Panc1 (cell line): ENCODE measurements around the gene MPIG6B. TPM values are rescaled to one million over a fixed set of nuclear protein-coding genes. Genes with fewer than 3 reads are reported as not detected.

ENCODE experiments used
- ATAC-seq: fragments of 200-7000 bp; cut with Tn5 transposase; 2 replicates; pipeline ENCODE4 v1.9.1; 2020; ENCODE audit warnings: mild to moderate bottlenecking, moderate library complexity
- BruUV-seq: library from RNA; stranded (reverse); fragments of 400-500 nt; replicated peaks from 2 replicates; lab custom pipeline; 2021; lab: Mats Ljungman, UMichigan
- CTCF ChIA-PET: fragments of 300-600 bp; sonication (Branson Sonifier 250); formaldehyde crosslinking; loops from one replicate; lab custom pipeline; 2022; ENCODE audit warnings: antibody characterized with exemption; lab: Charles Lee
- POLR2A ChIA-PET: fragments of 300-600 bp; sonication (Branson Sonifier 250); formaldehyde crosslinking; loops from one replicate; lab custom pipeline; 2022; ENCODE audit warnings: antibody characterized with exemption; lab: Charles Lee
- DNase-seq: peaks from one replicate; pipeline ENCODE4 v3.0.0-alpha.2; 2010; ENCODE audit warnings: low read depth, low spot score
- H3K27ac ChIP-seq: 2 replicates; pipeline ENCODE4 v1.5.1; 2011; ENCODE audit warnings: mild to moderate bottlenecking, low read length, inconsistent platforms
- H3K27me3 ChIP-seq: fragments of 200-500 bp; sonication (Bioruptor generic); 2 replicates; pipeline ENCODE4 v1.6.0; 2014; ENCODE audit warnings: low read length, inconsistent platforms; ENCODE audit not compliant: control insufficient read depth, insufficient read depth
- H3K36me3 ChIP-seq: fragments of 200-500 bp; sonication (Bioruptor generic); 2 replicates; pipeline ENCODE4 v1.5.1; 2014; ENCODE audit warnings: inconsistent platforms, mild to moderate bottlenecking, low read length, moderate library complexity; ENCODE audit not compliant: control insufficient read depth, insufficient read depth
- H3K4me1 ChIP-seq: 2 replicates; pipeline ENCODE4 v1.5.1; 2011; ENCODE audit warnings: inconsistent platforms, mild to moderate bottlenecking, low read length, moderate library complexity; ENCODE audit not compliant: control insufficient read depth, insufficient read depth
- H3K4me3 ChIP-seq, 2 experiments: 2 replicates each; pipeline ENCODE4 v1.5.1; 2011 to 2012; ENCODE audit warnings: low read depth in 2 of 2, low read length in 2 of 2, mild to moderate bottlenecking in 2 of 2, inconsistent platforms in 1 of 2, moderate library complexity in 1 of 2
- H3K9me3 ChIP-seq: fragments of 200-500 bp; sonication (Bioruptor generic); 2 replicates; pipeline ENCODE4 v1.5.1; 2014; ENCODE audit warnings: low read depth, mild to moderate bottlenecking, inconsistent platforms, low read length, moderate library complexity; ENCODE audit not compliant: control insufficient read depth, insufficient read depth
- CTCF ChIP-seq: fragments of 450-650 bp; IDR thresholded peaks from 2 replicates; pipeline ENCODE4 v1.5.1; 2017; ENCODE audit warnings: mild to moderate bottlenecking
- POLR2AphosphoS5 ChIP-seq: IDR thresholded peaks from 2 replicates; pipeline ENCODE4 v1.6.1; 2012; ENCODE audit warnings: mild to moderate bottlenecking, low read depth, low read length, moderate library complexity
- REST ChIP-seq, 2 experiments: IDR thresholded peaks; 2 replicates each; pipeline ENCODE4 v1.6.1; 2011 to 2012; ENCODE audit warnings: low read depth in 2 of 2, control low read depth in 1 of 2, low read length in 1 of 2, mild to moderate bottlenecking in 1 of 2, moderate library complexity in 1 of 2; ENCODE audit not compliant: insufficient read depth in 1 of 2
- SIN3A ChIP-seq: IDR thresholded peaks from 2 replicates; pipeline ENCODE4 v1.6.1; 2012; ENCODE audit warnings: low read depth, mild to moderate bottlenecking, low read length, moderate library complexity, borderline replicate concordance; ENCODE audit not compliant: insufficient read depth
- TCF7L2 ChIP-seq: IDR thresholded peaks from 2 replicates; pipeline ENCODE4 v1.6.1; 2011; ENCODE audit warnings: mild to moderate bottlenecking, low read depth, low read length, inconsistent platforms
- in situ Hi-C: cut with HindIII; loops from 2 replicates; pipeline ENCODE4 v1.10.0; 2016; ENCODE audit warnings: low sequenced_read_pairs, low pct_unique_long_range_greater_than_20kb
- intact Hi-C: fragments of 100-400 bp; cut with micrococcal nuclease; formaldehyde crosslinking; loops from one replicate; pipeline ENCODE4 v1.10.0; 2022; ENCODE audit not compliant: unreplicated experiment
- total RNA-seq: library from RNA; stranded (reverse); gene quantifications from one replicate; pipeline ENCODE4 v1.2.1, GENCODE V29; 2021; ENCODE audit not compliant: unreplicated experiment

MPIG6B gene
- total RNA-seq, 1 experiment from 2014 or later = not detected

GRCh38 chr6:31762356-31762755 is 39.2 kb downstream of the MPIG6B start, which contains the start of gene SAPCD1:
Gene SAPCD1 (plus strand): TSS chr6:31762656. CDS start chr6:31763055, 399 bp downstream.
- intact Hi-C loops (no loop called here), in situ Hi-C loops (no loop called here)
- H3K27ac ChIP-seq = no peak within 1 kb of the TSS
- CTCF ChIA-PET = no interaction called here
- no peaks in the 10 kb centered on the region for H3K9me3 ChIP-seq
- ATAC-seq (no peak), DNase-seq (no peak)
- no peaks in the 10 kb centered on the region for H3K36me3 ChIP-seq
- TF ChIP-seq TCF7L2 (no peak), CTCF (no peak), POLR2AphosphoS5 (no peak), REST (IDR thresholded peaks at IDR 0.05; ENCODE audit: insufficient read depth in 1 of 2, low read depth in 2 of 2, low read length in 1 of 2) (no peak), SIN3A (no peak)
- H3K4me1 ChIP-seq = no peaks in the 10 kb centered on the region
- BruUV-seq = no TSS peak
- H3K4me3 ChIP-seq = no peak within 1 kb of the TSS
- POLR2A ChIA-PET = no interaction called here
- H3K27me3 ChIP-seq = no peaks in the 10 kb centered on the region

- no peak overlapping the region for H3K4me3 ChIP-seq
- DNase-seq (no peak), ATAC-seq (peak; percentile 32; the same call in 1 of the 2 replicates)
- H3K27ac ChIP-seq = no peak overlapping the region
- ChIA-PET CTCF (no interaction called here), POLR2A (no interaction called here)
- TF ChIP-seq TCF7L2 = no peak
- no peak for TF ChIP-seq POLR2AphosphoS5
- no peak for TF ChIP-seq CTCF
- TF ChIP-seq SIN3A = no peak
- no peak for TF ChIP-seq REST (IDR thresholded peaks at IDR 0.05; ENCODE audit: insufficient read depth in 1 of 2, low read depth in 2 of 2, low read length in 1 of 2)
- no peaks in the 10 kb centered on the region for H3K27me3 ChIP-seq
- H3K36me3 ChIP-seq = no peaks in the 10 kb centered on the region
- no peaks in the 10 kb centered on the region for H3K9me3 ChIP-seq
- intact Hi-C loops = no loop called here
- BruUV-seq = no TSS peak
- no peaks in the 10 kb centered on the region for H3K4me1 ChIP-seq
- in situ Hi-C loops = no loop called here
These were observed 39.9 kb downstream of the MPIG6B start for GRCh38 chr6:31762878-31763618.
